ENCODE data around the gene ARL17B.
"Not testable (repeated sequence)": the region's sequence is repeated elsewhere in the genome, so short reads cannot be mapped to it uniquely, and the experiment has no call there.

ARL17B gene

DNA sequence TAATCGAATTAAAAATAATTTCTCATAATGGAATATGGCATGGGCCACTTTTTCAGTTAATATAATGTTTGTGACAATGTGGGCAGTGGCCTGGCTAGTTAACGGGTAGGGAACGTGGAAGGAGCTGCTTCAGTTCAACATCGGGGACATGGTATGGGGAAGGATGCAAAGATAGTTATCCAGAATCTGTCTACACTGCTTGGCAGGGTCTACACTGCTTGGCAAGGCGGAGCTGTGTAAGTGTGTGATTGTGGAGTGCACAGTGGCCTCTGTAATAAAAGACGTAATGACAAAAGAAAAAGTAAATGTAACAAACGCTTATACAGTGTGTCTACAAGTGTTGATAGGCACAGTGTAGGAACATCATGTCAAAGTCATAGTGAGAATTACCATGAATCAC lies 74.0 kb downstream of the ARL17B start:
- DNase-seq: peak; percentile 0

GRCh38 chr17:46286764-46287221 lies 74.8 kb downstream of the ARL17B start:
- peak; percentile 88 for DNase-seq

GRCh38 chr17:46285500-46285899 lies 76.1 kb downstream of the ARL17B start:
- not testable (repeated sequence) for DNase-seq

DNA sequence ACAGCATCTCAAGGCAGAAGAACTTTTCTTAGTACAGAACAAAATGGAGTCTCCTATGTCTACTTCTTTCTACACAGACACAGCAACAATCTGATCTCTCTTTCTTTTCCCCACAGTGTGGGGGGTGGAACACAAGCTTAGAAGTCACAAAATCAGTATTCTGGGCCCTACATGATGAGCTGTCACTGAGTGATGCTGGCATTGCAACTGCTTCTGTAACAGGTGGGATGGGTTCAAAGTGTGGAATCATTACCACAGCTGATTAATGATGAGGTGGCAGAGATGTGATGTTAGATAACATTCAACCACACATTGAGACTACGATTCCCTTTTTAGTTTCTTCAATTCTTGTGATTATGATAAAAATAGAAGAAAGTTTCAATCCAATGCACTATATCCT lies 77.1 kb downstream of the ARL17B start:
- DNase-seq: peak; percentile 26

- not testable (repeated sequence) for DNase-seq
Measured at GRCh38 chr17:46282635-46283034, 78.9 kb downstream of the ARL17B start.

DNA sequence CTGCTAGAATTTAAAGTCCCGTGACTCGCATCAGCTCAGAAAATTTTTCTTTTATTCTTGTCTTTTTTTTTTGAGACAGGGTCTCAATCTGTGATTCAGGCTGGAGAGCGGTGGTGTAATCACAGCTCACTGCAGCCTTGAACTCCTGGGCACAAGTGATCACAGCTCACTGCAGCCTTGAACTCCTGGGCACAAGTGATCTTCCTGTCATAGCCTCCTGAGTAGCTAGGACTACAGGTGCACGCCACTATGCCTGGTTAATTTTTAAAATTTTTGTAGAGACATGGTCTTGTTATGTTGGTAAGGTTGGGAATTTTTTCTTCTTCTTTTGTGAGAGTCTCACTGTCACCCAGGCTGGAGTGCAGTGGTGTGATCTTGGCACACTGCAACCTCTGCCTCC lies 80.2 kb downstream of the ARL17B start:
- not testable (repeated sequence) for DNase-seq

- not testable (repeated sequence) for DNase-seq
Measured at GRCh38 chr17:46276728-46277479, 84.7 kb downstream of the ARL17B start.

DNA sequence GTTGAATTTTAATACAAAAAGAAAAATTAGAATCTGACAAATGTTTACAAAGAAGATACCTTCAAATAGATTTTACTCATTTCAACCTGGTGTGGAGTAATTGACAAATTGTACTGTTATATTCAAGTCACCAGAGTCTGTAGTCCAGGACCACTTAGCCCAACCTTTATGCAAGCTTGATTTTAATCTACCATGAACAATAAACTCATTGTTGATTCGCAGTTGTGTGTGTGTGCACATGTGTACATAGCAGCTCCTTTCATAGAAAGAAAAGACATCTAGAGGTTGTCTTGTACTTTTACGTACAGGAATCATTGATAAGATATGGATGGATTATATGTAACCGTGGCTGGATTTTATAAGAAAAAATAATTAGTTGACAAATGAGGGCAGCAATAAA lies 87.3 kb downstream of the ARL17B start:
- DNase-seq: no peak

DNA sequence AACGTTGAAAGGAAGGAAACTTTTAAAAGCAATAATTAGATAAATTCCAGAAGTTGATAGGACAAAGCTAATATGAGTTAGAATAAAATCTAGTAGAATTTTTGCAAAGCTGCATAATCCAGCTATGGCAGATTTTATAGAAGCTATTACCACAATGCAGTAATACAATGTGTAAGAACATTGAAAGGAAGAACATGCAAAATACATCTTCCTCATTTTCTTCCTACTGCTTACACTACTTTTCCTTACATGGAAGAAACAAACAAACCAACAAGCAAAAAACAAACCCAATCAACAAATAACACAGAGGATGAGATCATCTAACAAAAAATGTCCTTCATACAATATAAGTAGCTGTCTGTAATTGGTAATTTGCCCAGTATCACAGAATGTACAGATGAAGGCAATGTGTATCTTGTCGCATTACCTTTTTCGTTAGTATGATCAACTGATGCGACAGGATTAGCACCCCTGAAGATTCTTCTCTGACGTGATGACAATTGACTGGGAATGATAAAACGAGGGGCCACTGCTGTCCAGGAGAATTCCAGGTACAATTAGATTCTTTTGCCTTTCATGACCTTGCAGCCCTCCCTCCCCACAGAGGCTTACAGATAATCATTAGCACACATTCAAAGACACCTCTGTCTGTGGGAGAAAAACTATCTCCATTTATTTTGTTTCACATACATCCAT lies 87.9 kb downstream of the ARL17B start:
- DNase-seq: no peak

DNA sequence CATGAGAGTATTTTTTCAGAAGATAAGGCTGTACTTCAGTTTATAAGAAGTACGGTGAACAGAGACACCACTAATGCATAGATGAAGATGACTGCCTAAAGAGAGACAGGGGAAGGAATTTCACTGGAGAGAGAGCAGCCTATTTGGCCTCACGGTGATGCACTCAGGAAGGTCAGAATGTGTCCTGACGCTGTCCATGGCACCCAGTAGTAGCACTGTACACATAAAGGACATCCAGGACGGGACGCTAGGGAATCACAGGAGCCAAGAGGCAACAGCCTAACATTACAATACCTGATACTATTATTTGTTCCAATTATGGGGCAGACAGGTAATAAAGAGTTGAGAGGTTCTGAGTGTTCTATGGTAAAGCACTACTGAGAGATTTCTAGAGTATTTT lies 91.5 kb downstream of the ARL17B start:
- DNase-seq: no peak

DNA sequence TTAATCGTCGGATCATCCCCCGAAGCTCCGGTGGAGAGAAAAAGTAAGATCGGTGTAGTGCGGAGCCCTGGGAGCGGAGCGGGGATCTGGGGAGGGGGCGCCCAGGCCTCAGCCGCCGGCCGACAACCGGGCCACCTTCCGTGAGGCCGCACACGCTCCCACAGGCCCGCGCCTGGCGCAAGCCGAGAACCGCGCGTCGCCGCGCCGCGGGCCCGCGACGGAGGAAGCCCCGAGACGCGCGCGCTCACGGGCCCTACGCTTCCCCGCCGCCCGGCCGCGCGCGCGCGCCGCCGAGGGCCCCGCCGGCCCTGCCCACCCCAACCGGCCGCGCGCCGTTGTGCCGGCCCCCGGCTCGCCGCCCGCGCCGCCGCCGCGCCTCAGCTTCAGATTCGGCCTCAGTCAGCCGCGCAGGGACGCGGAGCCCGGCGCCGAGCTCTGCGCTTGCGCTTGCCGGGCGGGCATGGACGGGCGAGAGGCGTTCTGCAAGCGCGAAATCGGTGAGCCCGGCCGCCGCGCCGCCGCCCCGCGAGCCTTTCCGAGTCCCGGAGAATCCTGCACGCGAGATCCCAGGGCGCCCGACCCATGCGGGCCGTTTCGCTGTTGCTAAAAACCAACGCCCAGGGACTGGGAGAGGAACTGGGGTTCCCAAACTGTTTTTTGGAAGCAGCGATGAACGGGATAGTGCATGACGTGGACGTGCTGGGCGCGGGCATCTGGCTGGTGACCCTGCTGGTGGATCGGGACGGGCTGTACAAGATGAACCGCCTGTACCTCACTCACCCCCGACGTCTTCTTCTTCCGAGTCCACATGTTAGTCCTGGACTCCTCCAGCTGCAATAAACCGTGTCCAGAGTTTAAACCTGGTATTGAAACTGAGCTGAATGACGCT lies 94.7 kb downstream of the ARL17B start:
- peak; percentile 92 for DNase-seq

DNA sequence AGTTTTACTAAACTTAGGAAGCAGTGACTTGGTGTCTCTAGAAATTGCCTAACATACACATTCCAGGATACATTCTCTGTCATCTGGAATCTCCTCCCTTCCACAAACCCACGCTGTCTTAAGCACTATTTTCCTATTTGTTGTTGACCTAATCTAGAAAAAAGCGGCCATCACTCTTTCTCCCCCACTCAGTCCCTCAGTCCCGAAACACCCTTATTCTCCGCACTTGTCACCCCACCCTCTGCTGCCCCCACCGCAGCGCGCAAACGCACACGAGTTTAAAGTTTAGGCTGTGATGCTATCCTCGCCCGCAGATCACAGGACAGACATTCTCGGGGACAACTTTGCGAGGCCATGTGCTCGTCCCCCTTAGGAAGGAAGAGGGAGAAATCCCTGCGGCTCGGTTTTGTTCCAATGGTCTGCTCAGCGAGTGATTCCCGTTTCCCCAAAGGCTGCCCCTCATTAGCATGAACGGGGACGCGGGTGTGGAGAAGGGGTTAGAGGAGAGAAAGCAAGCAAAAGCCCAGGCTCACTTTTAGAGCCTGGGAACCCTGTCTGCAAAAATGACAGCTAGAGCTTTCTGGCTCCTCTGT lies 95.4 kb downstream of the ARL17B start:
- DNase-seq: not testable (repeated sequence)

GRCh38 chr17:46264456-46265198 lies 96.9 kb downstream of the ARL17B start:
- no peak for DNase-seq

DNA sequence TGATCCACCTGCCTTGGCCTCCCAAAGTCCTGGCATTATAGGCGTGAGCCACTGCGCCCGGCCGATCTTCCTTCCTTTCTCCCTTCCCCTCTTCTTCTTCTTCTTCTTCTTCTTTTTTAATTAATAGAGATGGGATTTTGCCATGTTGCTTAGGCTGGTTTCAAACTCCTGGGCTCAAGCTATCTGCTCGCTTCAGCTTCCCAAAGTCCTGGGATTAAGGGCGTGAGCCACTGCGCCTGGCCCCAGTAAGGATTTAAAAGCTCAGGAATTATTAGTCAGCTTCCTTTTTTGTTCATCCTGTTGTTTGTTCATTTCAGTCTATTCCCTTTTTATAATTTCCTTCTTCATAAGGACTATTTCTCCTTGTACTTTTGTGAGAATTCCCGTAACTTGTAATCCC lies 99.3 kb downstream of the ARL17B start:
- DNase-seq: no peak

DNA sequence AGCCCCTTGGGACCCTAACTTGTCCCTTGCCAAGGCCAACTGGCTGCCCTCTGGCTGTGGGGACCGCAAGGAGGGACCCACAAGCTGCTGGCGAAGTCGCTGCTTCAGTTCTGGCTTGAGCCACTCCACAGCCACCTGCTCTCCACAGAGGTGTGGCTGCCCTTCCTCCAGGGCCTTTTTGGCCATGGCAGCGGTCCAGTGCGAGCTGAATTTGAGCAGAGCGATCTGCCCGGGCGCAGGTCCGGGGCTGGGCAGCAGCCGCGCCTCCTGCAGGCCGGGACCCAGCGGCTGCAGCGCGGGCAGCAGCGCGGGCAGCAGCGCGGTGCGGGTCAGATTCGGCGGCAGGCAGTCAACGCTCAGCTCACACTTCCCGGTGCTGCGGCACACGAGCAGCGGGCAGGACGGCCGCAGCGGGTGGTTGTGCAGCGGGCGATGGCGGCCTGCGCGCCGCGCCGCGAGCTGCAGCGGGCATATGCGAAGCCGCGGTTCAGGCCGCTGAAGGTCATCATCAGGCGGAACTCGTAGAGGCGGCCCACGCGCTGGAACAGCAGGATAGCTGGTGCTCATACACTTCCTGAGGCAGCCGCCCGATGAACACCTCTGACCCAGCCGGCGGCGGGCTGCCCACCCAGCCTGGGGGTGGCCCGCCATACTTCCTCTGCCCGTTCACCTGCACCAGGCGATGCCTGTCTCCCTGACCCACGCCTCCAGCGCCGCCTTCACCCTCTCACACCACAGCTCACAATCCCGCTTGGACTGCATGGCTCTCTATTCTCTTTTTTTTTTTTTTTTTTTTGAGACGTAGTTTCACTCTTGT lies 101.5 kb downstream of the ARL17B start:
- DNase-seq: not testable (repeated sequence)

- DNase-seq: not testable (repeated sequence)
Measured at GRCh38 chr17:46256369-46256768, 105.2 kb downstream of the ARL17B start.

- not testable (repeated sequence) for DNase-seq
Measured at GRCh38 chr17:46254215-46254614, 107.4 kb downstream of the ARL17B start.

GRCh38 chr17:46253722-46254121 lies 107.8 kb downstream of the ARL17B start:
- DNase-seq: peak; percentile 83

DNA sequence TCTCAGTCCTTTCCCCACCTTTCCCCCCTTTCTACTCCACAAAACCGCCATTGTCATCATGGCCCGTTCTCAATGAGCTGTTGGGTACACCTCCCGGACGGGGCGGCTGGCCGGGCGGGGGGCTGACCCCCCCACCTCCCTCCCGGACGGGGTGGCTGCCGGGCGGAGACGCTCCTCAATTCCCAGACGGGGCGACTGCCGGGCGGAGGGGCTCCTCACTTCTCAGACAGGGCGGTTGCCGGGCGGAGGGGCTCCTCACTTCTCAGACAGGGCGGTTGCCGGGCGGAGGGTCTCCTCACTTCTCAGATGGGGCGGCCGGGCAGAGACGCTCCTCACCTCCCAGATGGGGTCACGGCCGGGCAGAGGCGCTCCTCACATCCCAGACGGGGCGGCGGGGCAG lies 108.8 kb downstream of the ARL17B start:
- not testable (repeated sequence) for DNase-seq

- not testable (repeated sequence) for DNase-seq
Measured at GRCh38 chr17:46249153-46249552, 112.4 kb downstream of the ARL17B start.
